T-helper 9 cell (primary cell): ENCODE results near the gene VKORC1L1.
"Not testable (repeated sequence)": the region's sequence is repeated elsewhere in the genome, so short reads cannot be mapped to it uniquely, and the experiment has no call there.

ENCODE experiments used
- DNase-seq: peaks from one replicate; pipeline ENCODE4 v3.0.0-alpha.2; 2020

VKORC1L1 gene

GRCh38 chr7:65885533-65885932 is 12.7 kb downstream of the VKORC1L1 start:
- DNase-seq: not testable (repeated sequence)

- not testable (repeated sequence) for DNase-seq
Measured at GRCh38 chr7:65888434-65889156, 15.7 kb downstream of the VKORC1L1 start.

GRCh38 chr7:65889722-65890121 is 16.8 kb downstream of the VKORC1L1 start:
- DNase-seq: not testable (repeated sequence)

- DNase-seq: no peak
Measured at GRCh38 chr7:65892161-65892560, 19.3 kb downstream of the VKORC1L1 start.

- no peak for DNase-seq
Measured at GRCh38 chr7:65892835-65893234, 20.0 kb downstream of the VKORC1L1 start.

- no peak for DNase-seq
Measured at GRCh38 chr7:65896279-65896870, 23.5 kb downstream of the VKORC1L1 start.

- not testable (repeated sequence) for DNase-seq
Measured at GRCh38 chr7:65897289-65897688, 24.4 kb downstream of the VKORC1L1 start.

GRCh38 chr7:65898677-65899447 is 26.0 kb downstream of the VKORC1L1 start:
- not testable (repeated sequence) for DNase-seq

- DNase-seq: no peak
Measured at GRCh38 chr7:65902306-65902705, 29.4 kb downstream of the VKORC1L1 start.

- no peak for DNase-seq
Measured at GRCh38 chr7:65907501-65908198, 34.8 kb downstream of the VKORC1L1 start.

- no peak for DNase-seq
Measured at GRCh38 chr7:65910237-65910636, 37.4 kb downstream of the VKORC1L1 start.

- DNase-seq: no peak
Measured at GRCh38 chr7:65912237-65912636, 39.4 kb downstream of the VKORC1L1 start.

GRCh38 chr7:65915921-65916657 is 43.2 kb downstream of the VKORC1L1 start:
- DNase-seq: no peak

GRCh38 chr7:65923316-65923715 is 50.4 kb downstream of the VKORC1L1 start:
- DNase-seq: no peak

GRCh38 chr7:65924193-65924592 is 51.3 kb downstream of the VKORC1L1 start:
- DNase-seq: no peak

- DNase-seq: no peak
Measured at GRCh38 chr7:65925040-65925439, 52.2 kb downstream of the VKORC1L1 start.

GRCh38 chr7:65926588-65926987 is 53.7 kb downstream of the VKORC1L1 start:
- DNase-seq: no peak

- no peak for DNase-seq
Measured at GRCh38 chr7:65927489-65928448, 54.9 kb downstream of the VKORC1L1 start.

GRCh38 chr7:65931685-65932084 is 58.8 kb downstream of the VKORC1L1 start:
- no peak for DNase-seq

GRCh38 chr7:65937296-65937695 is 64.4 kb downstream of the VKORC1L1 start:
- no peak for DNase-seq

GRCh38 chr7:65938336-65938895 is 65.5 kb downstream of the VKORC1L1 start:
- no peak for DNase-seq
